ENCODE data around the gene RSPO3. TPM values are rescaled to one million over a fixed set of nuclear protein-coding genes. Genes with fewer than 3 reads are reported as not detected.

RSPO3 gene
- total RNA-seq = 8.0 TPM
- long read RNA-seq, transcript RSPO3-201 (5 exons, 2,697 nt) = major isoform, 8 of 18 reads
- long read RNA-seq, partial matches to known transcripts = 6 of 18 reads
- long read RNA-seq, other reads (novel, unspliced or antisense) = 4 of 18 reads

GRCh38 chr6:127118298-127119101, at the start of gene RSPO3:
Gene RSPO3, plus strand, starts transcription at chr6:127118671. Its CDS starts 522 bp downstream, at chr6:127119193.
- no peak within 1 kb of the TSS for H3K27ac ChIP-seq
- peak within 1 kb of the TSS; percentile 59 for H3K4me3 ChIP-seq
- no peak for TF ChIP-seq CTCF (IDR thresholded peaks at IDR 0.05)
- peaks cover 26% of the 10 kb centered on the region for H3K4me1 ChIP-seq
- H3K27me3 ChIP-seq (ENCODE audit: low read depth) = peaks cover 38% of the 10 kb centered on the region
- no peaks in the 10 kb centered on the region for H3K36me3 ChIP-seq
- peak; percentile 47 for DNase-seq
- no peaks in the 10 kb centered on the region for H3K9me3 ChIP-seq
- peak in 1 of 2 donors; percentile 37 for ATAC-seq
- intact Hi-C loops (cut with DNase I) = no loop called here

DNA sequence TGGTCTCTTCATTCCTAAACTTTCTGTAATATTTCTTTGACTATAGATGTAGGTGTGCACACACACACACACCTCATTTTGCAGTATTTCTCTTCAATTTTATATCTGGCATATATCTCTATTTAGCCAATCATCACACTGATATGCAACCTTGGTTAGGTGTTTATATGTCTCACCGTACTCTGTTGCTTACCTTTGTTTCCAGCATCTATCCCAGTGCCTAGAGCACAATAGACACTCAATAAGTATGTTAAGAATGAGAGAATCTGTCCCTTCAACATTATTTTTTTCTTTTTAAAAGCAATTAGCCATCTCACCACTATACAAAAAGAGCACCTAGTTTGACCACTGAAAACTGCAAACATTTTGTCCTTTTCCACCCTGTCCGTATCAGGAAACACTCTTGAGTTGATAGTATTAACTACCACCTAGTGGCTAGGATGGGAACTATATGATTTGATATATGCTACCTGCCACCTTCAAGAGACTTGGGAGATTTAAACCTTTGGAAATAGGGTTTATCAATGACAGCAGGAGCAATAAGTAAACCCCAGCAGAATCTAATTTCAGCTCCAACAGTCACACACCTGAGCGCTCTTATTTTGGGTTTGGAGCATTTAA, 48.7 kb upstream of the RSPO3 start:
- Histone ChIP-seq H3K27me3 (ENCODE audit: low read depth) (no peaks in the 10 kb centered on the region), H3K27ac (no peak overlapping the region), H3K9me3 (no peaks in the 10 kb centered on the region), H3K4me1 (no peaks in the 10 kb centered on the region), H3K4me3 (no peak overlapping the region), H3K36me3 (no peaks in the 10 kb centered on the region)
- peak; percentile 51 for TF ChIP-seq CTCF (IDR thresholded peaks at IDR 0.05)
- ATAC-seq (peak; percentile 56 to 64), DNase-seq (no peak)
- intact Hi-C loops (cut with DNase I) = no loop called here

DNA sequence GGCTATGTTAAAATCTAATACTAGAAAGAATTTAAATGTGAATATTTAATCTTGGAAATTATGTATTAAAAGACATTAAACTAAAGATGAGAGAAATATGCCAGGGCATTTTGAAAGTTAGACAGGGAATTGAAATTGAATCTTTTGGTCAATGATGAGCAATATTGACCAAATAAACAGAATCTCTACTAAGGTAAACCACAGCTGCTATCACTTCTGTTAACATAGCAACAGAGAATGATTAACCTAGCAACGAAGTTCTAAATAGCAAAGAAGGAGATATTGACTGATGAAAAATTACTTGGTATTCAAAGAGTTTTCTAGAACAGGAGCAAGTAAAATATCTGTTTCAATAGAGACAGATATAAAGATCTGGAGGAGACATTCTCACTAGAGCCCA, 45.2 kb upstream of the RSPO3 start:
- no peaks in the 10 kb centered on the region for H3K36me3 ChIP-seq
- no peak overlapping the region for H3K4me3 ChIP-seq
- no peaks in the 10 kb centered on the region for H3K4me1 ChIP-seq
- no peak overlapping the region for H3K27ac ChIP-seq
- H3K27me3 ChIP-seq (ENCODE audit: low read depth) = no peaks in the 10 kb centered on the region
- intact Hi-C loops (cut with DNase I) = no loop called here
- TF ChIP-seq CTCF (IDR thresholded peaks at IDR 0.05) = no peak
- no peaks in the 10 kb centered on the region for H3K9me3 ChIP-seq
- DNase-seq (no peak), ATAC-seq (no peak)

DNA sequence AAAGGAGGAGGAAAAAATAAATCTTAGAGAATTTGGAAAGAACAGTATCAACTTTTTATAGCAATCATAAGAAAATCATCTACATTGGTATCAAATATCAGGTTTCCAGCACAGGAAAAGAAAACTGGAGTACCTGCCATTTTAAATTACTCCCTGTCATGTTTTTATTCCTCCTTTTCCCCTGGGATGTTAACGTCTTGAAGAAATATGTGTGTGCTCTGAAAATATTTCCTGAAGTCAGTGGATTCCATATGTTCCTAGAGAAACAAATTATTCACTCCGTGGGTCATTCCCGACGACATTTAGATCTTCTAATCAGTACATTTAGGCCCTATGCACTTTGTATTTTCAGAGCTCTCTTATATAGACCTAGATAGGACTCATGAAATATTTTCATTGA, 42.0 kb upstream of the RSPO3 start:
- no peak overlapping the region for H3K27ac ChIP-seq
- DNase-seq = no peak
- no peak for TF ChIP-seq CTCF (IDR thresholded peaks at IDR 0.05)
- H3K36me3 ChIP-seq = no peaks in the 10 kb centered on the region
- no peaks in the 10 kb centered on the region for H3K9me3 ChIP-seq
- H3K27me3 ChIP-seq (ENCODE audit: low read depth) = no peaks in the 10 kb centered on the region
- intact Hi-C loops (cut with DNase I) = no loop called here
- H3K4me3 ChIP-seq = no peak overlapping the region
- ATAC-seq = no peak
- no peaks in the 10 kb centered on the region for H3K4me1 ChIP-seq

- ATAC-seq (no peak), DNase-seq (no peak)
- H3K4me3 ChIP-seq = no peak overlapping the region
- H3K9me3 ChIP-seq = no peaks in the 10 kb centered on the region
- TF ChIP-seq CTCF (IDR thresholded peaks at IDR 0.05) = no peak
- no peaks in the 10 kb centered on the region for H3K36me3 ChIP-seq
- H3K4me1 ChIP-seq = no peaks in the 10 kb centered on the region
- H3K27ac ChIP-seq = no peak overlapping the region
- H3K27me3 ChIP-seq (ENCODE audit: low read depth) = no peaks in the 10 kb centered on the region
- intact Hi-C loops (cut with DNase I) = no loop called here
Observed at GRCh38 chr6:127077886-127078285, 40.6 kb upstream of the RSPO3 start.

Measured in lower lobe of right lung (tissue), 2 donors.